Neural crest cell (in vitro differentiated cells): ENCODE measurements around the gene DDIAS. TPM values are rescaled to one million over a fixed set of nuclear protein-coding genes. Genes with fewer than 3 reads are reported as not detected.
"Not testable (repeated sequence)": the region's sequence is repeated elsewhere in the genome, so short reads cannot be mapped to it uniquely, and the experiment has no call there.

Source experiments
- DNase-seq: peaks from one replicate; pipeline ENCODE4 v3.0.0; 2021; ENCODE audit warnings: low read depth, mixed read lengths, low spot score
- H3K27ac Mint-ChIP-seq: one replicate; pipeline ENCODE4 v1.8.0; 2021; ENCODE audit warnings: mild to moderate bottlenecking, mixed read lengths; ENCODE audit not compliant: unreplicated experiment
- H3K27me3 Mint-ChIP-seq: 2 replicates; pipeline ENCODE4 v1.8.0; 2021; ENCODE audit warnings: low read depth, mild to moderate bottlenecking, mixed read lengths
- H3K36me3 Mint-ChIP-seq: 2 replicates; pipeline ENCODE4 v1.8.0; 2021; ENCODE audit warnings: low read depth, mild to moderate bottlenecking, mixed read lengths
- H3K4me1 Mint-ChIP-seq: 2 replicates; pipeline ENCODE4 v1.8.0; 2021; ENCODE audit warnings: mixed read lengths
- H3K4me3 Mint-ChIP-seq: one replicate; pipeline ENCODE4 v1.8.0; 2021; ENCODE audit warnings: mild to moderate bottlenecking, mixed read lengths
- H3K9me3 Mint-ChIP-seq: 2 replicates; pipeline ENCODE4 v1.8.0; 2021; ENCODE audit warnings: mixed read lengths
- total RNA-seq: library from RNA; stranded (reverse); gene quantifications from 2 replicates; pipeline ENCODE4 v1.2.1, GENCODE V29; 2021
- TF ChIP-seq, protein P1 (sequence below): fragments of 200-600 bp; sonication (generic); conservative IDR thresholded peaks from 2 replicates; pipeline ENCODE4 v1.5.0; 2021; ENCODE audit warnings: antibody characterized with exemption, mild to moderate bottlenecking

The DDIAS gene
- total RNA-seq, 1 donor from 2014 or later, result 23.2 TPM

DNA sequence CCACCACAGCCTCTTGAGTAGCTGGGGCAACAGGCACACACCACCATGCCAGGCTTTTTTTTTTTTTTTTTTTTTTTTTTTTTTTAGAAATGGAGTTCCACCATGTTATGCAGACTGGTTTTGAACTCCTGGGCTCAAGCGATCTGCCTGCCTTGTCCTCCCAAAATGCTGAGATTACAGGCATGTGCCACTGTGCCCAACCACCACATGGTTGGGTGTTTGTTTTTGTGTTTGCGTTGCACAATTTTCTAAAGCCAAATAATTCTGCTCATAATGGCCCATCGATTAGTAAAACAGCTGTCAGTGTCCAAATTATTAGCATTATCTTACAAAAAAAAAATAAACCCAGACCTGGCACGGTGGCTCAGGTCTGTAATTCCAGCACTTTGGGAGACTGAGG is 65.8 kb downstream of the DDIAS start:
- Mint-ChIP-seq H3K9me3 (peaks cover 6% of the 10 kb centered on the region), H3K4me3 (no peak overlapping the region), H3K36me3 (peaks cover 5% of the 10 kb centered on the region), H3K27ac (no peak overlapping the region), H3K4me1 (no peaks in the 10 kb centered on the region), H3K27me3 (no peaks in the 10 kb centered on the region)
- DNase-seq, result no peak
- TF ChIP-seq, protein P1, sequence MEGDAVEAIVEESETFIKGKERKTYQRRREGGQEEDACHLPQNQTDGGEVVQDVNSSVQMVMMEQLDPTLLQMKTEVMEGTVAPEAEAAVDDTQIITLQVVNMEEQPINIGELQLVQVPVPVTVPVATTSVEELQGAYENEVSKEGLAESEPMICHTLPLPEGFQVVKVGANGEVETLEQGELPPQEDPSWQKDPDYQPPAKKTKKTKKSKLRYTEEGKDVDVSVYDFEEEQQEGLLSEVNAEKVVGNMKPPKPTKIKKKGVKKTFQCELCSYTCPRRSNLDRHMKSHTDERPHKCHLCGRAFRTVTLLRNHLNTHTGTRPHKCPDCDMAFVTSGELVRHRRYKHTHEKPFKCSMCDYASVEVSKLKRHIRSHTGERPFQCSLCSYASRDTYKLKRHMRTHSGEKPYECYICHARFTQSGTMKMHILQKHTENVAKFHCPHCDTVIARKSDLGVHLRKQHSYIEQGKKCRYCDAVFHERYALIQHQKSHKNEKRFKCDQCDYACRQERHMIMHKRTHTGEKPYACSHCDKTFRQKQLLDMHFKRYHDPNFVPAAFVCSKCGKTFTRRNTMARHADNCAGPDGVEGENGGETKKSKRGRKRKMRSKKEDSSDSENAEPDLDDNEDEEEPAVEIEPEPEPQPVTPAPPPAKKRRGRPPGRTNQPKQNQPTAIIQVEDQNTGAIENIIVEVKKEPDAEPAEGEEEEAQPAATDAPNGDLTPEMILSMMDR, result no peak

DNA sequence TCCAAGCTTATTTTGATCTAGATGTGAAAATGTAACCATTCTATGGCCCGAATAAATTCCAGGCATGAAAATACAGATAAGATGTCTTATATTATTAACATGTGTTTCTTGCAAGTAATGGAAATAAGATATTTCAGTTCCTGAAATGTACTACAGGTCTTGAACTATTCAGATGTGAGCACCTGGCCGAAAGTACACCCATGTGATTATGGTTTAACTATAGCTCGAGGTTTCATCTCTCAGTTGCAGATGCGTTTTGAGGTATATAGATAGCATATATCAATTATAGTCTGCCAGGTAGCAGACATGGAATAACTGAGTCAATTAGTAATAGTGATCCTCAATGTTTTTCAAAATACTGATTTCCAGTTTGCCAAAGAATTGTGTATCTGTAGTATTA is 68.3 kb downstream of the DDIAS start:
- Mint-ChIP-seq H3K4me1 (no peaks in the 10 kb centered on the region), H3K27ac (no peak overlapping the region), H3K9me3 (no peaks in the 10 kb centered on the region), H3K27me3 (no peaks in the 10 kb centered on the region), H3K4me3 (no peak overlapping the region), H3K36me3 (no peaks in the 10 kb centered on the region)
- no peak for DNase-seq
- TF ChIP-seq, protein P1, result no peak

DNA sequence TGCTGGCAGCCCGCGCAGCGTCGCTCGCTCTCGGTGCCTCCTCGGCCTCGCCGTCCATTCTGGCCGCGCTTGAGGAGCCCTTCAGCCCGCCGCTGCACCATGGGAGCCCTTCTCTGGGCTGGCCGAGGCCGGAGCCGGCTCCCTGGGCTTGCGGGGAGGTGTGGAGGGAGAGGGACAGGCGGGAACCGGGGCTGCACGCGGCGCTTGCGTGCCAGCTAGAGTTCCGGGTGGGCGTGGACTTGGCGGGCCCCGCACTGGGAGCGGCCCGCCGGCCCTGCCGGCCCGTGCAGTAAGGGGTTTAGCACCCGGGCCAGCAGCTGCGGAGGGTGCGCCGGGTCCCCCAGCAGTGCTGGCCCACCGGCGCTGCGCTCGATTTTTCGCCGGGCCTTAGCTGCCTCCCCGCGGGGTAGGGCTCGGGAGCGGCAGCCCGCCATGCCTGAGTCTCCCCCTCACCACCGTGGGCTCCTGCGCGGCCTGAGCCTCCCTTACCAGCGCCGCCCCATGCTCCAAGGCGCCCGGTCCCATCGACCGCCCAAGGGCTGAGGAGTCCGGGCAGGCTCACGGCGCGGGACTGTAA is 69.1 kb downstream of the DDIAS start:
- DNase-seq, H3K4me3 Mint-ChIP-seq, H3K9me3 Mint-ChIP-seq, H3K36me3 Mint-ChIP-seq, H3K27me3 Mint-ChIP-seq, H3K27ac Mint-ChIP-seq, H3K4me1 Mint-ChIP-seq: not testable (repeated sequence)

DNA sequence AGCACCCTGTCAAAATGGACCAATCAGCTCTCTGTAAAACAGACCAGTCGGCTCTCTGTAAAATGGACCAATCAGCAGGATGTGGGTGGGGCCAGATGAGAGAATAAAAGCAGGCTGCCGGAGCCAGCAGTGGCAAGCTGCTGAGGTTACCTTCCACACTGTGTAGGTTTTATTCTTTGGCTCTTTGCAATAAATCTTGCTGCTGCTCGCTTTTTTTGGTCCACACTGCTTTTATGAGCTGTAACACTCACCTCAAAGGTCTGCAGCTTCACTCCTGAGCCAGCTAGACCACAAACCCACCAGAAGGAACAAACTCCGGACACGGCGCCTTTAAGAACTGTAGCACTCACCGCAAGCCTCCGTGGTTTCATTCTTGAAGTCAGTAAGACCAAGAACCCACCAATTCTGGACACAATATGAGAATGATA is 70.0 kb downstream of the DDIAS start:
- not testable (repeated sequence) for DNase-seq, H3K27ac Mint-ChIP-seq, H3K9me3 Mint-ChIP-seq, H3K36me3 Mint-ChIP-seq, H3K4me3 Mint-ChIP-seq, H3K27me3 Mint-ChIP-seq
- H3K4me1 Mint-ChIP-seq, result peaks cover 12% of the 10 kb centered on the region

GRCh38 chr11:82972103-82972502 is 70.6 kb downstream of the DDIAS start:
- H3K9me3 Mint-ChIP-seq, result no peaks in the 10 kb centered on the region
- no peaks in the 10 kb centered on the region for H3K27me3 Mint-ChIP-seq
- H3K27ac Mint-ChIP-seq, result no peak overlapping the region
- no peaks in the 10 kb centered on the region for H3K36me3 Mint-ChIP-seq
- no peak for DNase-seq
- peaks cover 12% of the 10 kb centered on the region for H3K4me1 Mint-ChIP-seq
- TF ChIP-seq, protein P1, result no peak
- H3K4me3 Mint-ChIP-seq, result no peak overlapping the region

- TF ChIP-seq, protein P1, result no peak
- Mint-ChIP-seq H3K4me3 (no peak overlapping the region), H3K4me1 (peaks cover 12% of the 10 kb centered on the region), H3K27me3 (no peaks in the 10 kb centered on the region), H3K36me3 (peaks cover 4% of the 10 kb centered on the region), H3K9me3 (no peaks in the 10 kb centered on the region), H3K27ac (no peak overlapping the region)
- no peak for DNase-seq
Measured at GRCh38 chr11:82974135-82974534, 72.6 kb downstream of the DDIAS start.
